K562 (cell line): ENCODE data around the gene VPS18. TPM values are rescaled to one million over a fixed set of nuclear protein-coding genes. Genes with fewer than 3 reads are reported as not detected.
A peak's percentile ranks its signal among the peaks of the same experiment; 100 is the strongest.

Source experiments
- CC2D1A ChIP-seq: fragments of 450-650 bp; IDR thresholded peaks from 2 replicates; pipeline ENCODE4 v1.6.1; 2017; ENCODE audit warnings: mild to moderate bottlenecking
- EP300 ChIP-seq: IDR thresholded peaks from 2 replicates; pipeline ENCODE4 v1.6.1; 2012; ENCODE audit warnings: low read length, improper control_type of control experiment
- FOXK1 ChIP-seq: sonication (generic); formaldehyde crosslinking; IDR thresholded peaks from 2 replicates; pipeline ENCODE4 v1.8.0; 2022; ENCODE audit warnings: missing genetic modification reagents, mild to moderate bottlenecking, borderline replicate concordance
- GTF2A2 ChIP-seq: IDR thresholded peaks from 2 replicates; pipeline ENCODE4 v1.6.1; 2016; ENCODE audit warnings: mild to moderate bottlenecking, missing genetic modification characterization, missing compliant biosample characterization
- RHOXF2B ChIP-seq: fragments of 250-450 bp; sonication (Bioruptor Pico); conservative IDR thresholded peaks from 2 replicates; pipeline ENCODE4 v1.5.1; 2021
- SMC3 ChIP-seq: conservative IDR thresholded peaks from 2 replicates; pipeline ENCODE4 v1.6.1; 2011; ENCODE audit warnings: low read depth, low read length, improper control_type of control experiment; ENCODE audit not compliant: insufficient read depth
- ZNF24 ChIP-seq: fragments of 450-650 bp; IDR thresholded peaks from 2 replicates; pipeline ENCODE4 v1.6.1; 2016
- polyA plus RNA-seq, 8 experiments: library from polyadenylated mRNA; depleted of rRNA in 4 of 8; stranded (reverse) in 5 of 8; unstranded in 3 of 8; fragments of >200 nt; fragmentation: Nextera tagmentation in 2 of 8; fragmentation: Illumina TruSeq in 1 of 8; extraction: Ambion mirVana in 2 of 8; extraction: Trizol in 1 of 8; gene quantifications; 2 replicates each; pipeline versions ENCODE4 v1.2.1 to v1.2.3, GENCODE V29; 2011 to 2014; ENCODE audit warnings: inconsistent platforms in 1 of 8, missing spikeins in 1 of 8
- total RNA-seq, 7 experiments: library from RNA; depleted of rRNA in 6 of 7; stranded (reverse); fragments of >200 nt in 6 of 7; fragmentation: Illumina TruSeq in 2 of 7; extraction: Trizol in 2 of 7; gene quantifications; 2 replicates each; pipeline versions ENCODE4 v1.2.1 to v1.2.3, GENCODE V29; 2011 to 2021; ENCODE audit warnings: low replicate concordance in 1 of 7
- TF ChIP-seq, protein P1 (sequence below), 2 experiments: fragments of 450-650 bp in 1 of 2; sonication (generic) in 1 of 2; formaldehyde crosslinking in 1 of 2; IDR thresholded peaks in 1 of 2; conservative IDR thresholded peaks in 1 of 2; 2 replicates each; pipeline versions ENCODE4 v1.6.1 to v1.8.1; 2016 to 2023; ENCODE audit warnings: mild to moderate bottlenecking in 2 of 2, moderate library complexity in 2 of 2, inconsistent platforms in 1 of 2, missing genetic modification reagents in 1 of 2
- TF ChIP-seq, protein P2 (sequence below): fragments of 250-450 bp; sonication (Bioruptor Pico); IDR thresholded peaks from 2 replicates; pipeline ENCODE4 v1.5.0; 2021

The VPS18 gene
- total and polyA plus RNA-seq, 9 of the 15 experiments (the other 6 are each of a cell fraction or from before 2014, with no cell fraction given) = 0.73 to 19.9 (median 8.5) TPM

- TF ChIP-seq, protein P1, sequence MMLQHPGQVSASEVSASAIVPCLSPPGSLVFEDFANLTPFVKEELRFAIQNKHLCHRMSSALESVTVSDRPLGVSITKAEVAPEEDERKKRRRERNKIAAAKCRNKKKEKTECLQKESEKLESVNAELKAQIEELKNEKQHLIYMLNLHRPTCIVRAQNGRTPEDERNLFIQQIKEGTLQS (IDR thresholded peaks at IDR 0.05) = no peak
- TF ChIP-seq, protein P1 (CRISPR knock-in tag; conservative IDR thresholded peaks at IDR 0.05) = no peak
- no peak for TF ChIP-seq GTF2A2
- TF ChIP-seq CC2D1A = 0 out of 2 replicates have a peak, but pooled peaks have one; percentile 27
- TF ChIP-seq, protein P2, sequence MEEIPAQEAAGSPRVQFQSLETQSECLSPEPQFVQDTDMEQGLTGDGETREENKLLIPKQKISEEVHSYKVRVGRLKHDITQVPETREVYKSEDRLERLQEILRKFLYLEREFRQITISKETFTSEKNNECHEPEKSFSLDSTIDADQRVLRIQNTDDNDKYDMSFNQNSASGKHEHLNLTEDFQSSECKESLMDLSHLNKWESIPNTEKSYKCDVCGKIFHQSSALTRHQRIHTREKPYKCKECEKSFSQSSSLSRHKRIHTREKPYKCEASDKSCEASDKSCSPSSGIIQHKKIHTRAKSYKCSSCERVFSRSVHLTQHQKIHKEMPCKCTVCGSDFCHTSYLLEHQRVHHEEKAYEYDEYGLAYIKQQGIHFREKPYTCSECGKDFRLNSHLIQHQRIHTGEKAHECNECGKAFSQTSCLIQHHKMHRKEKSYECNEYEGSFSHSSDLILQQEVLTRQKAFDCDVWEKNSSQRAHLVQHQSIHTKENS (CRISPR knock-in tag) = no peak
- TF ChIP-seq RHOXF2B (CRISPR knock-in tag) = no peak
- TF ChIP-seq EP300 = peak; percentile 15; the same call in 1 of the 2 replicates
- no peak for TF ChIP-seq FOXK1 (CRISPR knock-in tag)
- no peak for TF ChIP-seq ZNF24
- peak; percentile 59 for TF ChIP-seq SMC3
Observed at GRCh38 chr15:40891810-40892446, 2.3 kb upstream of the VPS18 start (continued).
